Right renal cortex interstitium (tissue), 3 donors: ENCODE measurements around the gene TMOD2. TPM values are rescaled to one million over a fixed set of nuclear protein-coding genes. Genes with fewer than 3 reads are reported as not detected.

Source experiments
- DNase-seq, 3 donors: peaks; one replicate each; pipeline ENCODE4 v3.0.0-alpha.2; 2013; ENCODE audit warnings: low read depth in 3 of 3, low spot score in 2 of 3
- polyA plus RNA-seq, 3 donors: library from polyadenylated mRNA; unstranded; fragments of 120-200 nt; gene quantifications; one replicate each; pipeline ENCODE4 v1.2.1, GENCODE V29; 2013; ENCODE audit not compliant: insufficient read length in 3 of 3

The TMOD2 gene
- polyA plus RNA-seq, 3 donors: 4.0 to 4.6 (median 4.1) TPM

- no peak for DNase-seq
Measured at GRCh38 chr15:51846463-51847230, 95.2 kb downstream of the TMOD2 start.

- no peak for DNase-seq
Measured at GRCh38 chr15:51848811-51849210, 97.4 kb downstream of the TMOD2 start.

- DNase-seq: no peak
Measured at GRCh38 chr15:51849860-51850259, 98.5 kb downstream of the TMOD2 start.

- no peak for DNase-seq
Measured at GRCh38 chr15:51853998-51854397, 102.6 kb downstream of the TMOD2 start.

- DNase-seq: no peak
Measured at GRCh38 chr15:51855612-51856011, 104.2 kb downstream of the TMOD2 start.

- no peak for DNase-seq
Measured at GRCh38 chr15:51856714-51857380, 105.5 kb downstream of the TMOD2 start.

GRCh38 chr15:51861557-51862359, 110.4 kb downstream of the TMOD2 start:
- DNase-seq: no peak

GRCh38 chr15:51863131-51863530, 111.7 kb downstream of the TMOD2 start:
- DNase-seq: no peak

GRCh38 chr15:51864408-51865056, 113.1 kb downstream of the TMOD2 start:
- no peak for DNase-seq

GRCh38 chr15:51865317-51865716, 113.9 kb downstream of the TMOD2 start:
- DNase-seq: no peak

Other genes with a start within 250 kb of the TMOD2 start
- 10 to 100 TPM; 49.2 to 55.5 (median 50.7) TPM for gene DMXL2, start 128.8 kb upstream of the TMOD2 start, polyA plus RNA-seq
- under 1 TPM in 2 of 3 donors, not detected in 1; 0.06 to 0.10 TPM for gene SCG3, start 70.1 kb upstream of the TMOD2 start, polyA plus RNA-seq
- gene LYSMD2, start 13.9 kb upstream of the TMOD2 start, polyA plus RNA-seq: 1 to 10 TPM; 4.6 to 5.5 (median 5.4) TPM
- gene TMOD3, start 78.1 kb downstream of the TMOD2 start, polyA plus RNA-seq: 10 to 100 TPM; 53.4 to 56.1 (median 54.1) TPM
- gene LEO1, start 220.2 kb downstream of the TMOD2 start, polyA plus RNA-seq: 10 to 100 TPM; 39.7 to 42.9 (median 40.9) TPM